G401.6 (cell line): Measurements from ENCODE around the gene HDHD3.

Experiments
- FAIRE-seq: peaks from 2 replicates; lab custom pipeline; 2012; peaks lifted over from hg19 to GRCh38; lab: Jason Lieb, UNC

Gene HDHD3

DNA sequence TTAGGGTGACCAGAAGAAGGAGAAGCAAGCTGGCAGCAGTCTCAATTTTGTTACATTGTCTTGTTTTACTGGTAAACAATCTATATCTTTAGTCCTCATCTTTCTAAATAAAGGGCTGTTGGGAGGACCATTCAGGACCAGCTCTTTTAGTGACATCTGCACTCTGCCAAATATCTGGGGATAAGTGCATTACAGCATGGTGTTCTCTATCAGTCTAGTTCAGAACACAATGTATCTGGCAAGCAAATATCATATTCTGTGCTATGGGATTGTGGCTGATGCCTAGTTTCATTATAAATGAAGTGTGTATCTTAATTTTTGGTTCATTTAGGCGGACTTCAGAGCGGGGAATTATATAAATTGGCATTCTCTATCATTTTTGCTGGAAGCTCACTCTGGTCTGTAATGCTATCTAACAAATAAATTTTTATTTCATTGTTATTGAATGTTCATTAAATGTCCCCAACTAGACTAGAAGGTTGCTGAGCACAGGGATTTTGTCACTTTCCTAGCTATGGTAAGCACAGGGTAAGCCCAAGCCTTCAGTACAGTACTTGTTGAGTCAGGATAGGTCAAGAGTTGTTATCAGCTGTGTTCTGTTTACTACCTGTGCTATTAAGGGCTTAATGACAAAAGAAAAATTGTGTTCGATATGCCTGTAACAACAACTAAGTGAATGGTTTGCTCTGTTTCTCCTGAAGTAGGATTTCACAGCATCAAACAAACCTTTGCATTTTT lies 48.6 kb downstream of the HDHD3 start:
- no peak for FAIRE-seq

DNA sequence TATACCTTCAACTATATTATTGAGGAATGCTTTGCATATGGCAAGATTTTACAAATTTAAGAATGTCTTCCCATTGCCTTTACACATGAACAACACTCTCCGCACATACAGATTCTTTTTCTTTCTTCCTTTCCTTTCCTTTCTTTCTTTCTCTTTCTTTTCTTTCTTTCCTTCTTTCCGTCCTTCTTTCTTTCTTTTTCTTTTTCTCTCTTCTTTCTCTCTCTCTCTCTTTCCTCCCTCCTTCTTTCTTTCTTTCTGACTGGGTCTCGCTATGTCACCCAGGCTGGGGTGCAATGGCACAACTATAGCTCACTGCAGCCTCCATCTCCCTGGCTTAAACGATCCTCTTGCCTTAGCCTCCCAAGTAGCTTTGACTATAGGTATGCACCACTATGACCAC lies 50.6 kb downstream of the HDHD3 start:
- no peak for FAIRE-seq
